GM12878 (cell line): ENCODE results near the gene OSBPL5. TPM values are rescaled to one million over a fixed set of nuclear protein-coding genes. Genes with fewer than 3 reads are reported as not detected.

Experiments used
- CREB1 ChIP-seq: IDR thresholded peaks from 2 replicates; pipeline ENCODE4 v1.6.1; 2012; ENCODE audit warnings: low read depth, mild to moderate bottlenecking, inconsistent platforms
- NRF1 ChIP-seq: conservative IDR thresholded peaks from 2 replicates; pipeline ENCODE4 v1.6.1; 2011; ENCODE audit warnings: mild to moderate bottlenecking, low read depth, low read length, improper control_type of control experiment
- PBX3 ChIP-seq: IDR thresholded peaks from 2 replicates; pipeline ENCODE4 v1.6.1; 2011; ENCODE audit warnings: mild to moderate bottlenecking, low read depth, low read length, moderate library complexity; ENCODE audit not compliant: insufficient replicate concordance
- POLR2AphosphoS5 ChIP-seq: IDR thresholded peaks from 2 replicates; pipeline ENCODE4 v1.6.1; 2011; ENCODE audit warnings: mild to moderate bottlenecking, low read length, inconsistent platforms
- RBBP5 ChIP-seq: fragments of 200-600 bp; sonication (generic); conservative IDR thresholded peaks from 2 replicates; pipeline ENCODE4 v1.6.1; 2016
- SMAD1 ChIP-seq: fragments of 450-650 bp; IDR thresholded peaks from 2 replicates; pipeline ENCODE4 v1.6.1; 2018; ENCODE audit warnings: mild to moderate bottlenecking, low read depth; ENCODE audit not compliant: partially characterized antibody
- STAT3 ChIP-seq: IDR thresholded peaks from 2 replicates; pipeline ENCODE4 v1.6.1; 2011; ENCODE audit warnings: low read depth, low read length, improper control_type of control experiment
- YY1 ChIP-seq: IDR thresholded peaks from 2 replicates; pipeline ENCODE4 v1.6.1; 2011; ENCODE audit warnings: low read depth, mild to moderate bottlenecking, low read length
- ZNF592 ChIP-seq: fragments of 450-650 bp; IDR thresholded peaks from 2 replicates; pipeline ENCODE4 v1.6.1; 2017; ENCODE audit warnings: mild to moderate bottlenecking, moderate library complexity
- polyA plus RNA-seq, 11 experiments: library from polyadenylated mRNA; depleted of rRNA in 4 of 11; unstranded in 6 of 11; stranded (reverse) in 5 of 11; fragments of >200 nt; fragmentation: Nextera tagmentation in 4 of 11; fragmentation: Illumina TruSeq in 1 of 11; extraction: Ambion mirVana in 4 of 11; extraction: Trizol in 1 of 11; gene quantifications; 1 replicate in 1 of 11; 2 replicates in 10 of 11; pipeline versions ENCODE4 v1.2.1 to v1.2.3, GENCODE V29; 2011 to 2016; ENCODE audit warnings: inconsistent platforms in 2 of 11, missing spikeins in 2 of 11, low read depth in 1 of 11
- total RNA-seq, 4 experiments: library from RNA; depleted of rRNA in 3 of 4; stranded (reverse); fragments of >200 nt in 3 of 4; fragmentation: Illumina TruSeq in 1 of 4; extraction: Trizol in 1 of 4; gene quantifications; 2 replicates each; pipeline versions ENCODE4 v1.2.1 to v1.2.3, GENCODE V29; 2013 to 2021
- TF ChIP-seq, protein P1 (sequence below): fragments of 450-650 bp; IDR thresholded peaks from 2 replicates; pipeline ENCODE4 v1.6.1; 2016; ENCODE audit warnings: mild to moderate bottlenecking

Gene OSBPL5
- total and polyA plus RNA-seq, 10 of the 15 experiments (the other 5 are each of a cell fraction or from before 2014, with no cell fraction given): not detected

GRCh38 chr11:3052567-3052966 lies 112.5 kb downstream of the OSBPL5 start (continued):
- no peak for TF ChIP-seq ZNF592
- TF ChIP-seq POLR2AphosphoS5: no peak
- TF ChIP-seq RBBP5: no peak
- TF ChIP-seq, protein P1, sequence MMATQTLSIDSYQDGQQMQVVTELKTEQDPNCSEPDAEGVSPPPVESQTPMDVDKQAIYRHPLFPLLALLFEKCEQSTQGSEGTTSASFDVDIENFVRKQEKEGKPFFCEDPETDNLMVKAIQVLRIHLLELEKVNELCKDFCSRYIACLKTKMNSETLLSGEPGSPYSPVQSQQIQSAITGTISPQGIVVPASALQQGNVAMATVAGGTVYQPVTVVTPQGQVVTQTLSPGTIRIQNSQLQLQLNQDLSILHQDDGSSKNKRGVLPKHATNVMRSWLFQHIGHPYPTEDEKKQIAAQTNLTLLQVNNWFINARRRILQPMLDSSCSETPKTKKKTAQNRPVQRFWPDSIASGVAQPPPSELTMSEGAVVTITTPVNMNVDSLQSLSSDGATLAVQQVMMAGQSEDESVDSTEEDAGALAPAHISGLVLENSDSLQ: no peak
- no peak for TF ChIP-seq NRF1
- TF ChIP-seq YY1: no peak
- TF ChIP-seq PBX3: no peak
- no peak for TF ChIP-seq SMAD1
- TF ChIP-seq CREB1: no peak
- no peak for TF ChIP-seq STAT3
- TF ChIP-seq, all 136 proteins: peak for 0
